Measurements from ENCODE around the gene TP73.

Gene TP73

DNA sequence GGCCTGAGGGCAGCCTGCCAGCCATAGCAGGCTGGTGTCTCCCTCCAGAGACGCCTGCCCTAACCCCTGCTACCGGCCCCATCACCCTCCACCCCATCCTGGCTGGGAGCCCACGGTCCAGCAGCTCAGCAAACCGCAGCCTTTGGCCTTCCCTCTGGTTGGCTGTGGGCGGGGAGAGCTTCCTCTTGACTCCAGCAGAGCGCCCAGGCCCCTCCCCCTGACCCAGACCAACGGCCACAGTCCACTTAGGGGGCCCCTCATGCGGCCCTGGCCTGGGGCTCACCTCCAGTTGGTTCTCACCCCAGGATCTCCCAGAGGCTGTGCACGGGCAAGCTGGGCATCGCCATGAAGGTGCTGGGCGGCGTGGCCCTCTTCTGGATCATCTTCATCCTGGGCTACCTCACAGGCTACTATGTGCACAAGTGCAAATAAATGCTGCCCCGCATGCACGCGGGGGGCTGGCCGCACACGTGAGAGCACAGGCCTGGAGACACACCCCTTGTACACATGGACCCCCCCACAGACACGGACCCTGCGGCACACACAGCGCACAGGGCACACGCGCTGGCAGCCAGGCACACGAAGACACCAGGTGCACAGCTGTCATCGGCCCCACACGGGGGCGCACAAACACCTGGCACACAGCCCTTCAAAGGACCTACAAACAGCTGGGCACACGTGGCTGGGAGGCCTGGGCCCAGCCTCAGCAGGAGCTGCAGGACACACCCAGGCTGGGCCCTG, 123.3 kb downstream of the TP73 start:
- Mint-ChIP-seq H3K27ac (peak overlapping the region in 1 of 2 donors; percentile 67), H3K27me3 (no peaks in the 10 kb centered on the region), H3K4me1 (peaks cover 35% of the 10 kb centered on the region), H3K4me3 (no peak overlapping the region), H3K9me3 (no peaks in the 10 kb centered on the region)
- peak; percentile 49 to 59 for DNase-seq
- ATAC-seq, result peak; percentile 57

DNA sequence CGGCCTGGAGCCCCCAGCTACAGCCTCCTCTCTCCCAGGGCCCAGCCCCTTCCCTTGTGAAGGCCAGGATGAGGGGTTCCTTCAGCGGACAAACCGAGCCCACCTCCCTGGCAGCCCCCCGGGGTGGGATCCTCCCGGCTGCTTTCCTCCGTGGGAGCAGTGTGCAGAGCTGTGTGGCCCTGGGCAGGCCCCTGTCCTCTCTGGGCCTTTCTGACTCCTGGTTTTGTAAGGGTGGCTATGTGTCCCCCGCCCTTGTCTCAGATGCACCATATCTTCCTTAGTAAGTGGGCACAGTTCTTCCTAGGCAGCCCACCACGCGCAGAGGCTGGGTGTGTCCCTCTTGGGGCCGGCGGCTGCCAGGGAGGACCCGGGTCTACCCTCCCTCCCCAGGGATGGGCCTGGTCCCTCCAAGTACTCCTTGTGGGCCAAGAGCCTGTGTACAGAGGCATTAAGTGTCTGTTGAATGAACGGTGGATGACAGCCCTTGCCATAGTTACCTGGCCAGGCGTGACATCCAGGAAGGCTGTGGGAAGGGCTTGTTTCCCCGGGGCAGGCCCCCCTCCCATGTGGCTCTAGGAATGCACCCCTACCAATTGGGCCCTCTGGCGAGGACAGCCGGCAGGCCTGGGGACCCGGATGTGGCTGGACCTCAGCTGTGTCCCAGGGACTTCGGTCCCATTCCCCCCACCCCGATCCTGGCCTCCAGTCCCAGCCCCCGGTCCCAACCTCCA, 124.1 kb downstream of the TP73 start:
- Mint-ChIP-seq H3K27ac (no peak overlapping the region), H3K4me3 (no peak overlapping the region), H3K9me3 (no peaks in the 10 kb centered on the region), H3K27me3 (no peaks in the 10 kb centered on the region), H3K4me1 (peaks cover 28% of the 10 kb centered on the region)
- DNase-seq (no peak), ATAC-seq (no peak)

DNA sequence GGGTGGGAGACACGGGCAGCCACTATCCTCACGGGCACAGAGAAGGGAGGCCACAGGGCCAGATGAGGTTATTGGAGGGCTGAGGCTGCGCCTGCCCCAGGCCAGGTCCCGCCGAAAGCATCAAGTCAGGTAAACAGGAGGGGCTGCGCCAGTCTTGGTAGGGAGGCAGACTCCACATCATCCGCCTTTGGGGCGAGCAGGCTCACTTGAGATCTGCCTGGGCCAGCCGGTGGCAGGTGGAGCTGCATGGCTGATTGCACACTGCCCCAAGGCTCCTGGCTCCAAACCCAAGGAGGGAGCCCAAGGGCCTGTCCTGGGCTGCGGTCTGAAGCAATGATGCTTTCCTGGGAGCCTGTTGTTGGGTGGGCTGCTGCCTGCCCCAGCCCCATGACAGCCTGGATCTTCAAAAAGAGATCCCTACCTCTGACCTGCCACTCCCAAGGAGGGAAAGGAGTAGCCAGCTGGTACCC, 124.8 kb downstream of the TP73 start:
- no peak overlapping the region for H3K27ac Mint-ChIP-seq
- DNase-seq (no peak), ATAC-seq (no peak)
- H3K4me3 Mint-ChIP-seq, result no peak overlapping the region
- H3K27me3 Mint-ChIP-seq, result no peaks in the 10 kb centered on the region
- H3K4me1 Mint-ChIP-seq, result peaks cover 21% of the 10 kb centered on the region
- H3K9me3 Mint-ChIP-seq, result no peaks in the 10 kb centered on the region

DNA sequence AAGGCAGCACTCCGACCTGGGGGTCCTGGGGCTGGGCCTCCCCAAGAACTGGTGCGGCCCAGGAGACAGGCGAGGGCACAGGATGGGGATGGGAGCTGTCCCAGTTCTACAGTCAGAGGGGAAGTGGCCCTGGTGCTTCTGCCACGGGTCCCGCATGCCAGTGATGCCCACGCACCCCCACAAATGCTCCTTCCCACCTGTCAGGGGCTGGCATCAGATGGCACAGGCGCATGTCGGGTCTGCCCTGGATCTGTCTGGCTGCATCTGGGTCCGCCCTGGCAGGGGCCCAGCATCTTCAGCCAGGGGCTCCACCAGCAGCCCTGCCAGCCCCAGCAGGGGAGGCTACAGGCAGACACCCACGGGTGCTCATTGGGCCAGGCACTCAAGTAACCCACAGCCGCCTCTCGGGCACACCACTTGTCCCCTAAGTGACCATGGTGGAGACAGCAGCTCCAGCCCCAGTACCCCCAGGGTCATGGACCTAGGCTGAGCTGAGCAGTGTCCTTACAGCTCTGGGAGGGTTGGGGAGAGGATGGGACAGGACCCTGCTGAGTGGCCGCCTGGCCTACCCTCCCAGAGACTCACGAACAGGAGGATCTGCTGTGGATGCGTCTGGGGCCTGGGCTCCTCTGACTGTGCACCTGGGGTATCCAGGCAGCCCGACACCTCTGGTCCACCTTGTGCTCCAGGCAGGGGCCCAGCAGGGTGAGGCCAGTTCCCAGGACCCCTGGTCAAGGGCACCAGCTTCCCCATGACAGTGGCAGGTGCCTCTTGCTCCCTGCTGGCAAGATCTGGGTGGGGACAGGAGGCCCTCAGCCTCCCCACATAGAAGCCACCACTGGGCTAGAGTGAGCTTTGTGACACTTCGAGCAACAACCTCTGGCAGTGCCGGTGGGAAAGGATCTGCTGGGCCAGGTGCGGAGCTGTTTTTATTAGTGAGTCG, 125.6 kb downstream of the TP73 start:
- Mint-ChIP-seq H3K27ac (no peak overlapping the region), H3K4me3 (no peak overlapping the region), H3K27me3 (no peaks in the 10 kb centered on the region), H3K9me3 (no peaks in the 10 kb centered on the region), H3K4me1 (peaks cover 20% of the 10 kb centered on the region)
- DNase-seq (no peak), ATAC-seq (no peak)

DNA sequence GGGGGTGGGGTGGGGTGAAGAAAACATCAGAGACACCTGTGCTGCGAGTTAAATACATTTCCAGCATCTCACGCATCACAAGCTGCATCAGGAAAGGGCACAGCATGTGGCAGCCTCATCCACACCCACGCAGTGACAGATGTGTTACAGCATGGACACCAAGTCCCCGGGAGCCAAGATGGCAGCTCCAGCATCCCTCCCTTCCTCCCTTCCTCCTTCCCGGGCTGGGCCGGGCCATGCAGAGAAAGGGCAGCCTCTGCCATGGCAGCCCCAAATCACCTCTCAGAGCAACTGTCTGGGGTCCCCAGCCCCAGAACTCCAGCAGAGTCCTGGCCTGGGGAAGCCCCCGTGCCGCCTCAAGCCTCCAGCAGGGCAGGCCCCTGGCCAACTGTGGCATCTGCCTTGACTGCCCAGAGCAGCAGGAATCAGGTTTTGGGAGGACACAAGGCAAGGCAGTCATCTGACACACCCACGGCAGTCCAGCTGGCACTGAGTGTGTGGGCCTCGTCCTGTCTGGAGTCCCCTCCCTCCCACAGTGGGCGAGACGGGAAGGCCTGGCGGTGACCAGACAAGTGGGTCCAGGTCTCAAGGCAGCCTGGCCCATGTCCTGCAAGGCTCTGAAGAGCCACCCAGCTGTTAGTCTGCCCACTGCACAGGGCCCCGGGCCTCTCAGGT, 126.4 kb downstream of the TP73 start:
- Mint-ChIP-seq H3K4me3 (no peak overlapping the region), H3K4me1 (peaks cover 14% of the 10 kb centered on the region), H3K27me3 (no peaks in the 10 kb centered on the region), H3K27ac (no peak overlapping the region), H3K9me3 (no peaks in the 10 kb centered on the region)
- no peak for ATAC-seq
- no peak for DNase-seq

DNA sequence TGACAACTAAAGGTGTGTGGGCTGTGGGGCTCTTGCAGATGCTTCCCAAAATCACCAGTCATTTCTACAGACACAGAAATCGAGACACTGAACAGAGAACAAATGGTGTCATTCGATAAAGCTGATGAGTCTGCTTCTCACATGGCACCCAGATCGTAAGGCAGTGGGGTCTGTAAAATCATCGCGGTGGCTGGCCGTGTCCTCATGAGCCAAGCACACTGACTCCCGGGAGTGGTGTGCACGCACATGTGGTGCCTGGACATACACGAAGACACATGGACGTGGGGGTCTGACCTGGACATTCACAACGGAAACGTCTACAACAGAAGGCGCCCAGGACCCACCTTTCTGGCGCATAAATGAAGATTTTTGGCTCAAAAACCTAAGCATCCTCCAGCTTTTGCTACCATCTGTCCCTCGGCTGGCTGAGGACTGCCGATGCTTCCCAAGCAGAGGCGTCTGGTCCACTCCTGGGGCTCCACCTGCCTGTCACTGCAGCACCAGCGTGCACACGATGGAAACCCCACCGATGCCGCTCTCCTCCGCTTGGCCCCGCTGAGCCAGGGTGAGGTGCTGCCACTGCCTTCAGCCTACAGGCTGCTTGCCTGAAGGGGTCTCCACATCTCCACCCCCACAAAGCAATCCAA, 127.1 kb downstream of the TP73 start:
- H3K27me3 Mint-ChIP-seq, result no peaks in the 10 kb centered on the region
- ATAC-seq, result no peak
- no peak overlapping the region for H3K4me3 Mint-ChIP-seq
- peaks cover 14% of the 10 kb centered on the region for H3K4me1 Mint-ChIP-seq
- H3K9me3 Mint-ChIP-seq, result no peaks in the 10 kb centered on the region
- H3K27ac Mint-ChIP-seq, result no peak overlapping the region
- no peak for DNase-seq

DNA sequence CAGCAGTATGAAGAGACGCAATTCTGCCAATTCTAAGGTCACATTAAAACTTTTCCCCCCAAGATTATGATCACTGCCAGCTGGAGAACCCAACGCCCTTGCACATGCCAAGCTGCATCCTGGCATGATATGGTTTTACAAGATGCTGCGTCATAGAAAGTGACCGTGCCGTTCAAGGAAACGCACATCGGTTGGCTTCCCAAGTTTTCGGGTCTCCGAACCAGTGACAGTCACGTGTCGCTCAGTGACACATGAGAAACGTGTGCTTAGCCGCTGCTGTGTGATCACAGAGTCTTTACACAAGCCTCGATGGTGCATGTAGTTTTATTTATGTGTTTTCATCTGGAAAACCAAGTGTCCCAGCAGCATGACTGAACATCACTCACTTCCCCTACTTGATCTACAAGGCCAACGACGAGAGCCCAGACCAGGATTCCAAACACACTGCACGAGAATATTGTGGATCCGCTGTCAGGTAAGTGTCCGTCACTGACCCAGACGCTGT, 127.6 kb downstream of the TP73 start:
- peak overlapping the region in 1 of 2 donors; percentile 95 for H3K27ac Mint-ChIP-seq
- ATAC-seq, result no peak

DNA sequence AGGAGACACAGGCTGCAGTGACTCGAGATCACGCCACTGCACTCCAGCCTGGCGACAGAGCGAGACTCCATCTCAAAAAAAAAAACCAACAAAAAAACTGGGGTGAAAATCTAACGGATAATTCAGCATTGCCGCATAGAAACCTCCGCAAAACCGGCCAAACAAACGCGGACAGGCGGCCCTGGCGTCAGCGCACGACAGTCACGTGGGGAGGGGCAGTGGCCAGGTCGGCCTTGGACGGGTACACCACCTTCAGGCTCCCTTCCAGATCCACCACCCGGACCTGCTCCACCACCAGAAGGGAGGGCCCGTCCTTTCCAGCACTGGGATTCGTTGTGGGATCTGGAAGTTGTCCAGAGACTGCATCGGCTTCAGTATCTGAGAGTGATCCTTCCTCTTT, 128.6 kb downstream of the TP73 start:
- Mint-ChIP-seq H3K9me3 (no peaks in the 10 kb centered on the region), H3K27me3 (no peaks in the 10 kb centered on the region), H3K4me3 (no peak overlapping the region), H3K4me1 (peaks cover 5% of the 10 kb centered on the region), H3K27ac (no peak overlapping the region)
- no peak for DNase-seq
- no peak for ATAC-seq

More for the DNA sequence above, 127.6 kb downstream of the TP73 start:
- no peak for DNase-seq
- Mint-ChIP-seq H3K4me1 (peaks cover 14% of the 10 kb centered on the region), H3K27me3 (no peaks in the 10 kb centered on the region), H3K4me3 (no peak overlapping the region), H3K9me3 (no peaks in the 10 kb centered on the region)

DNA sequence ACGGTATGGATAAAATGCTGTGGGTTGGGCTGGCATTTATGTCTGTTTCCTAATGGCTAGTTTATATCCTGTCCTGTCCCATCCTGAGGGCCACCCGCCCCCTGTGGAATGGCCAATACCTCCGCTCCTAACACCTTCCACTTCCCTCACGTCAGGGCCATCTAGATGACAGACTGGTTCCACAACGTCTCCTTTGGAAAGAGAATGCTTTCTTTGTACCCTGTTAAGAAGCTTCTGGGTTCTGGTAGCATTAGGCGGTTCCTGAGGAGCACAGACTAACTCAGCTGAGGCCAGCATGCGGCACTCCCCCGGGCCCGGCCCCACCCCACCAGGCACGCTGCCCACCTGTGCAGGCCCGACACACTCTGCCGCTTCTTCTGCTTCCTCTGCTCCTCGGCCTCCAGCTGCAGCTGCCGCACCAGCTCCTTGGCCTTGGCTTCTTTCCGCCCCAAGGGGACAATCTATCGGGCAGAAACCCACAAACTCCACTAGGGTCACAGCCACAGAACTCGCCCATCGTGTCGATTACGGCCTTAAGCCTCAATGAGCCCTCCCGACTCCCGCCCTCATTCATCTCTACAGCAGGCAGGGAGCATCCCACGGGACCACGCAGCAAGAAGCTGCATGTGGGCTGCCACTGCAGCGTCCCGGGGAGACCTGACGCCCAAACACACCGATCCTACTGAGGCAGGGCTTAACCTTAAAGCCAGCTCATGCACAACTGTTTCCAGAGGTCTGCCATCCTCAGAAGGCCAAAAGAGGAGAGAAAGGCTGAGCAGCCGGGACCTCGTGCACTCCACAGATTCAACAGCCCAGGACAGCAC, 131.5 kb downstream of the TP73 start:
- H3K27me3 Mint-ChIP-seq, result no peaks in the 10 kb centered on the region
- DNase-seq, result no peak
- H3K27ac Mint-ChIP-seq, result no peak overlapping the region
- H3K4me3 Mint-ChIP-seq, result no peak overlapping the region
- H3K9me3 Mint-ChIP-seq, result no peaks in the 10 kb centered on the region
- H3K4me1 Mint-ChIP-seq, result peaks cover 17% of the 10 kb centered on the region
- no peak for ATAC-seq

DNA sequence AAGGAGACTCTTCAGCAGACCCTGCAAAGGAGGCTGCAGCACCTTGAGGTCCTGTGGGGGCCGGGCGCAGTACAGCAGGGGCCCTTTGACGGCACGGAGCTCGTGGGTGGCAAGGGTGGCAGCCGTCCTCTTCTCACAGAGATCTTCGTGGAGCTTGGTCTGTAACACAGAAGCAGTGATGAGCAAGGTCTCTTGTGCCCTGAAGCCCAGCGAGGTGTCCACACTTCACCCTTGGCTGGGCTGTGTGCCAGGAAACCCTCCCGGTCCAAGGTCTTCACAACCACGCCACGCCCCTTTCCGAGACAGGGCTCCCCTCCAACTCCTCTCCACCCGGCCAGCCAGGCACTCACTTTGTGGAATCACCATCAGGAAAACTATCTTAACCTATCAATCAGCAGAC, 132.7 kb downstream of the TP73 start:
- Mint-ChIP-seq H3K4me3 (no peak overlapping the region), H3K27me3 (no peaks in the 10 kb centered on the region), H3K4me1 (peaks cover 25% of the 10 kb centered on the region), H3K9me3 (no peaks in the 10 kb centered on the region), H3K27ac (no peak overlapping the region)
- no peak for DNase-seq
- no peak for ATAC-seq

DNA sequence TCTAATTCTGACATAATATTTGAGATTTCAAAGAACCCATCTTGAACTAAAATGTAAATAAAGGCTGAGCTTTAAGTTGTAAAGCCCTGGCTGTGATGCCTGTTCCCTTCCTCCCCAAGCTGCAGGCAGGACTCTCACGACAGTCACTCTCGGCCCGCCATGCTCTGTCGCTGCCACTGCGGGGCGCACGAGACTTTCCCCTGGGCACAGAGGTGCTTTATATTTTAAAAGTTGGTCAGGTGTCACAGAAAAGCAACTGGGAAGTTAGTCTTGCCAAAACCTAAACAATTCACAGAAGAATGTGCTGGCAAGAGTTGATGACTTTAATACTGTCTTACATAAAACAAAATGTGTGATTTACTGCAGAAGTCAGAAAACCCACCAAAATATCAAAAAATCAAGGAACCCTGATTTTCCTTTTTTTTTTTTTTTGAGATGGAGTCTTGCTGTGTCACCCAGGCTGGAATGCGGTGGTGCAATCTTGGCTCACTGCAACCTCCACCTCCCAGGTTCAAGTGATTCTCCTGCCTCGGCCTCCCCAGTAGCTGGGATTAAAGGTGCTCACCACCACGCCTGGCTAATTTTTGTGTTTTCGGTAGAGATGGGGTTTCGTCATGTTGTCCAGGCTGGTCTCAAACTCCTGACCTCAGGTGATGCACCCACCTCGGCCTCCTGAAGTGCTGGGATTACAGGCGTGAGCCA, 133.3 kb downstream of the TP73 start:
- H3K27me3 Mint-ChIP-seq, result no peaks in the 10 kb centered on the region
- ATAC-seq (no peak), DNase-seq (no peak)
- H3K27ac Mint-ChIP-seq, result no peak overlapping the region
- H3K9me3 Mint-ChIP-seq, result no peaks in the 10 kb centered on the region
- H3K4me1 Mint-ChIP-seq, result peaks cover 25% of the 10 kb centered on the region
- H3K4me3 Mint-ChIP-seq, result no peak overlapping the region
